Germinal center (tissue), 1 donor: ENCODE results near the gene CDIPT.
"Not testable (repeated sequence)": the region's sequence is repeated elsewhere in the genome, so short reads cannot be mapped to it uniquely, and the experiment has no call there.

Source experiments
- DNase-seq: peaks from one replicate; pipeline ENCODE4 v3.0.0; 2012; ENCODE audit warnings: mixed read lengths, low spot score

CDIPT gene

DNA sequence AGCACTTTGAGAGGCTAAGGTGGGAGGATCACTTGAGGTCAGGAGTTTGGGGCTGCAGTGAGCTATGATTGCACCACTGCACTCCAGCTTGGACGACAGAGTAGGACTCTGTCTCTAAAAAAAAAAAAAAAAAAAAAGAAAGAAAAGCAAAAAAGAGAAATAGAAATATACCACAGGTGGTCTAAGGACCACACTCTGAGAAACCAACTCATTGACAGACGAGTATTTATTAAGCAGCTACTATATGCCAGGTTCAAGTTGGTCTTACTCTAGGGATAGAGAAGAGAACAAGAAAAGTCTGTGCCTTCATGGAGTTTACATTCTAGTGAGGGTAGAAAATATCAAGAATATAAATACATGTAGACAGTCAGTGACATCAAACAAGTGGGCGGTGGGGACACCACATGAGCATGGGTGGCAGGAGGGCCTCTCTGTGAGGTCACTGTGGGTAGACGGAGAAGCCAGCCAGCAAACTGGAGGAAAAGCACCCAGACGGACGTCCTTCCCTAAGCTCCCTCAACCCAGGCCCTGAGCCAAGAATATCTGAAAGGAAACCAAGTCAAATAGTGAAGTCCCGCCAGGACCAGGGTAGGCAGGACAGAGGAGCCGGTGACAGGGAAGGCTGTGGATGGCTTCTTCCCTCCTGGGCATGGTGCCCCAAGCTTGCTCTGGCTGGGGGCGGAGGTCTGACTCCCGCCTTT lies 4.7 kb downstream of the CDIPT start:
- no peak for DNase-seq

DNA sequence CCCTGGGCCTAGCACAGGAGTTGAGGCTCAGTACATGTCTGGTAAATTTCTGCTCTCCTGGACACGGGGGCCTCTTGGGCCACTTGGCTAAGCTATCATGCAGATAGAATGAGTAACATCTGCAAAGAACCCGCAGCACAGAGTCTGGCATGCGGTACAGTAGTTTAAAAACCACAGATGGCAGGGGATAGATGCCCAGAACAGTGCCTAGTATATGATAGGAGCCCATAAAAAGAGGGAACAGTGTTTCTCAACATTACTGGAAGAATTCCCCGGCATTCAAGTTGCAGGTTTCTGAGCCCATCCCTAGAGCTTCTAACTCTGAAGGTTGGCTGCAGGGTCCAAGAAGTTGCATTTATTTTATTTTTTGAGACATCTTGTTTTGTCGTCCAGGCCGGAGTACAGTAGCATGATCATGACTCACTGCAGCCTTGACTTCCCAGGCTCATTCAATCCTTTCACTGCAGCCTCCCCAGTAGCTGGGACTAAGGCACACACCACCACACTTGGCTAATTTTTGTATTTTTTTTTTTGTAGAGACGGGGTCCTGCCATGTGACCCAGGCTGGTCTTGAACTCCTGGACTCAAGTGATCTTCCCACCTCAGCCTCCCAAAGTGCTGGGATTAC lies 5.8 kb downstream of the CDIPT start:
- no peak for DNase-seq

DNA sequence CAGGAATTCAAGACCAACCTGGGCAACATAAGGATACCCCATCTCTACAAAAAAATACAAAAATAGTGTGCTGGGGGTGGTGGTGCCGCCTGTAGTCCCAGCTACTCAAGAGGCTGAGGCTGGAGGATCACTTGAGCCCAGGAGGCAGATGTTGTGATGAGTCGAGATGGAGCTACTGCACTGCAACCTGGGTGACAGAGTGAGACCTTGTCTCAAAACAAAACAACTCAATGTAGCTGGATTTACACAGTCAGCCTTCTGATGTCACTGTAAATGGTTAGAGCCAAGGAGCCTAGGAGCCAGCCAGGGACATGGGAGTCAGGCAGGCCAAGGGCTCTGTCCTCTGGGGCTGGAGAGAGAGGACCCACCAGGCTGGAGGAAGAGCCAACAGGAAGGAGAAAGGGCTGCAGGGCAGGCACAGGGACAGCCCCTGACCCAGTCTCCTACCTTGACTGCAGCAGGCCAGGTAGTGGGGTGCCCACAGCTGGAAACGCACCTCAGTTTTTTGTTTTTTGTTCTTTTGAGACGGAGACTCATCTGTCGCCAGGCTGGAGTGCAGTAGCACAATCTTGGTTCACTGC lies 8.4 kb downstream of the CDIPT start:
- no peak for DNase-seq

DNA sequence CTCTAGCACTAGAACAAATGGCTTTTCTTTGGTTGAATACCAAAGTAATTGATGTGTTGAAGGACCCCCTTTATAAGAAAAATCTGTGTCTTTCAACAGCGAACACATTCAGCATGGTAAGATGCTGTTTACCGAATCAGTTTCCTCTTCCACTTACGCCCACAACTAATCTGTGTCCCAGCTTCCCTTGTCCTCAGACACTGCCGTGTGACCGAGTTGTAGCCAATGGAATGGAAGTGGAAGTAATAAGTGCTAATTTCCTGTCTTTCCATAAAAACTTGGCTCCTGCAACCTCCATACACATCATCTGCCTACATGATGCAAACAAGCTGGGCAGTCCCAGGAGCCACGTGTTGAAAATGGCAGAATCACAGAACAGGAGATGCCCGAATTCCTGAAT lies 10.4 kb downstream of the CDIPT start:
- DNase-seq = no peak

DNA sequence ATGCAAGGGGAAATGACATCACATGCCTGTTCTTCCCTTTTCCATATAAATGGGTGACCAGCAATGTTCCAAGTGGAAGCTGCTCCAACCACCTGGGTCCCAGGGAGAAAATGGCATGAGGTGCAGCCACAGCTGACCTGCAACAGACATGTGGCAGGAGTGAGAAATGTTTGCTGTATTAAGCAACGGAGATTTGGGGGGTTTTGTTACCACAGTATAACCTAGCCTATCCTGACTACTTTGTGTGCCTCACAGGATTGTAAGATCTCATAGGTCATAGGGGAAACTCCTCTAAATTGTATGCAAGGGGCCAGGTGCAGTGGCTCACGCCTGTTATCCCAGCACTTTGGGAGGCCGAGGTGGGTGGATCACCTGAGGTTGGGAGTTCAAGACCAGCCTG lies 12.0 kb downstream of the CDIPT start:
- no peak for DNase-seq

DNA sequence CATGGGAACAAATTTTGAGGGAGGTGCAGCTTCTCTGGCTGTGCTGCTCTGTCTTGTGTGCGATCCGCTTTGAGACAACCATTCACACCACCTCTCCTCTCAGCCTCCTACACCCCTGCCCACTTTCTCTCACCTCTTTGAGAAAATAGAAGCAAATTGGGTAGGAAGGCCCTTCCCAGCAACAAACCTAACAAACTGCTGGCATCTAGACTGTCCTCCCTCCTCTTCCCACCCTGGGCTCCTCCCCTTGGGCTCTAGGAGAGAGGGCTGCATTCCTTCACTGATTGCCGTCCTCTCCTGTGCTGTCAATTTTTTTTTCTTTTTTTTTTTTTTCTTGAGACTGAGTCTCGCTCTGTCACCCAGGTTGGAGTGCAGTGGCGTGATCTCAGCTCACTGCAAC lies 13.5 kb downstream of the CDIPT start:
- no peak for DNase-seq

DNA sequence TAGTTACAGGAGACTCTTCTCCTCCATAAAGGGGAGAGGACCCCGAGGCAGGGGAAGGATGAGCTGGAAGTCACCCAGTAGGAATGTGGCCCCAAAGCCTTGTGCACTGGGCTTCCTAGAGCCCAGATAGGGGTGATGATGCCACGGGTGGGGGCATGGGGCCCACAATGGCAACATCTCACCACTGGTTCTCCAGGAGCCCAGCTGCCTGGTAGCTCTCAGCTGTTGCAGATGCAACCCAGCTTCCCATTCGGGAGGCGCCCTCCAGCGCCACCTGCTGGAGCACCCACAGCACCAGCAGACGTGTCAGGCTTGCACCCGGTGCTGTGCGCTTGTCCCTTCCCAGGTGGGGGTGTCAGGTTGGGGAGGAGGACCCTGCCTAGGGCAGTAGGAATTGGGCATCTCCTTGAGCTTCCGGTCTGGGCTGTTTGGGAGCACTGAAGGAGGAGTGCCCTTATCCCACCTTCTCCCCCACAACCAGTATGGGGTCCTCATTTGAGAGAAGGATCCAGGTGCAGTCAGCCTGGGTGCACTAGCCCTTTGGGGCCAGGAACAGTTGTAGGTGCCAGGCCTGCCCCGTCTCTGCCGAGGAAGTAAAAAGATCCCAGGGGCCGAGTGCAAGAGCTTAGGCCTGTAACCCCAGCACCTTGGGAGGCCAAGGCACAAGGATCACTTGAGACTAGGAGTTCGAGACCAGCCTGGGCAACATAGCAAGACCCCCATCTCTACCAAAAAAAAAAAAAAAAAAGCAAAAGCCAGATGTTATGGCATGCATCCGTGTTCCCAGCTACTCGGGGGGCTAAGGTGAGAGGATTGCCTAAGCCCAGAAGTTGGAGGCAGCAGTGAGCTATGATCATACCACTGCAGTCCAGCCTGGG lies 14.4 kb downstream of the CDIPT start:
- DNase-seq = peak; percentile 81

DNA sequence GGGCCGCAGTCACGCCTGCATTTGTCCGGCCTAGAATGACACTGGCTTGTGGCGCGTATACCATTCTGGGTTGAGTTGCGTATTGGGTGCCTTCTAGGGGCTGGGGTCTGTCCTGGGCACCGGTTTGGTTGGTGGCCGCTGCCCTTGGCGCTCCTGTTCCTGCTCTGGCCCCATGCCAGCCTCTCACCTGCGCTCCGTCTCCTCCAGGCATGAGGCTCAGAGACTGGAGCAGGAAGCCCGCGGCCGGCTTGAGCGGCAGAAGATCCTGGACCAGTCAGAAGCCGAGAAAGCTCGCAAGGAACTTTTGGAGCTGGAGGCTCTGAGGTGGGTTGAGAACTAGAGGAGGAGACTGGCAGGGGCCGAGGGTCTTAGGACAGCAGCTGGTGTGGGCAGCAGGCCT lies 17.4 kb downstream of the CDIPT start:
- DNase-seq = no peak

DNA sequence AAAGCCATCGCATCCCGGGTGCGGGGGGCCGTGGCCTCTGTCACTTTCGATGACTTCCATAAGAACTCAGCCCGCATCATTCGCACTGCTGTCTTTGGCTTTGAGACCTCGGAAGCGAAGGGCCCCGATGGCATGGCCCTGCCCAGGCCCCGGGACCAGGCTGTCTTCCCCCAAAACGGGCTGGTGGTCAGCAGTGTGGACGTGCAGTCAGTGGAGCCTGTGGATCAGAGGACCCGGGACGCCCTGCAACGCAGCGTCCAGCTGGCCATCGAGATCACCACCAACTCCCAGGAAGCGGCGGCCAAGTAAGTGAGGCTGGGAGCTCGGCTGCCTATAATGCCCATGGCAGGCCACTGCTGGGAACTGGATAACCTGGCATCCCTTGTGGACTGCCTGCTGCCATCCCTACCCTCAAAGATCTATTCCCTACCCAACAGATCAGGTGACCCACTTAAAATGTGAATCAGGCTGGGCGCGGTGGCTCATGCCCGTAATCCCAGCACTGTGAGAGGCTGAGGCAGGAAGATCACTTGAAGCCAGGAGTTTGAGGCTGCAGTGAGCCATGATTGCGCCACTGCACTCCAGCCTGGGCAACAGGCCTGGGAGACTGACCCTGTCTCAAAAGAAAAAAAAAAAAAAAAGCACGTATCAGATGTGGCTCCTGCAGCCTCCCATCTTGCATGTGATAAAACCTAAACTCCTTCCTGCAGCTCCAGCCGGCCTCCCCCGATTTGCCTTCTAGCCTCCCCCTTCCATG lies 18.3 kb downstream of the CDIPT start:
- no peak for DNase-seq

DNA sequence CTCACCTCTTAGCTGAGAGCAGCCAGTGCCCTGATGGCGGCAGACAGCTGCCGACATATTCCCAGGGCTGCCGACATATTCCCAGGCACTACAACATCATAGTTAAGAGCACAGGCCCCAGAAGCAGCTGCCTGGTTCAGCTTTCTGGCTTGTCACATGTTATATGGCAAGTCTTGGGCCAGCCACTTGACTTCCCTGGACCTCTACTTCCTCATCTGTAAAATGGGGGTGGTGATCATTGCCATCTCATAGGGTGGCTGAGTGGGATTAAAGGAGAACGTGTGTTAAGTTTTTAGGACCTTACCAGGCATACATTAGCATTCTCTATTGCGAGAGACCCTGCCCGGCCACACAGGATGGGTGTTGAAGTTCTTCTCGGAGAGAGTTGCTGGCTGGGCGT lies 19.1 kb downstream of the CDIPT start:
- DNase-seq = no peak

DNA sequence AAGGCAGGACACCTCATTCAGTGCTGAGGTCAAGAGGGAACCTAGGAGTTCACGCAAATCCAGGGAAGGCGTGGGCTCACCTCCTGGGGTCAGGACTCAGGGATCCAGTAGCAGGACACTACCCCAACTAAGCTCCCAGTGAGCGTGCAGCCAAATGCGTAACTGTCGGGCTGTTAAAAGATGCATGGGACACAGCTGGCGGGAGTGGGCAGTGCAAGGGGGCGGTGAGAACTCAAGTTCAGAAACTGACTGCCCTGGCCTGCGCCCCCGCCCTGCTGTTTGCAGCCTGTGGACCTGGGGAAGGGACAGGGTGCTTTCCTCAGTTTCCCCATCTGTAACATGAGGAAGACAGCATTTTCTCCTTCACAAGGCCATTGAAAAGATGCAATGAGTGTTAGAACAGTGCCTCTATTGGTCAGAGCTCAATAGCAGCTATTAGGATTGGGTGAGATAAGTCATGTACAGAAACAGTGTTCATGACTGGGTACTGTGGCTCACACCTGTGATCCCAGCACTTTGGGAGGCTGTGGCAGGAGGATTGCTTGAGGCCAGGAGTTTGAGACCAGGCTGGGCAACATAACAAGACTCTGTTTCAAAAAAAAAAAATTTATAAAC lies 20.2 kb downstream of the CDIPT start:
- DNase-seq = no peak

DNA sequence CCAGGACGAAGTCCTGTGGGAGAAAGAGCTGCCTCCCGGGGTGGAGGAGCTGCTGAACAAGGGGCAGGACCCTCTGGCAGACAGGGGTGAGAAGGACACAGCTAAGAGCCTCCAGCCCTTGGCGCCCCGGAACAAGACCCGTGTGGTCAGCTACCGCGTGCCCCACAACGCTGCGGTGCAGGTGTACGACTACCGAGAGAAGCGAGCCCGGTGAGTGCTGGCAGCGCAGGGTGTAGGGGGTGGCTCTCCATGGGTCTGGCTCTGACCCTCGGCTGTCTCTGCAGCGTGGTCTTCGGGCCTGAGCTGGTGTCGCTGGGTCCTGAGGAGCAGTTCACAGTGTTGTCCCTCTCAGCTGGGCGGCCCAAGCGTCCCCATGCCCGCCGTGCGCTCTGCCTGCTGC lies 21.4 kb downstream of the CDIPT start:
- DNase-seq = no peak

DNA sequence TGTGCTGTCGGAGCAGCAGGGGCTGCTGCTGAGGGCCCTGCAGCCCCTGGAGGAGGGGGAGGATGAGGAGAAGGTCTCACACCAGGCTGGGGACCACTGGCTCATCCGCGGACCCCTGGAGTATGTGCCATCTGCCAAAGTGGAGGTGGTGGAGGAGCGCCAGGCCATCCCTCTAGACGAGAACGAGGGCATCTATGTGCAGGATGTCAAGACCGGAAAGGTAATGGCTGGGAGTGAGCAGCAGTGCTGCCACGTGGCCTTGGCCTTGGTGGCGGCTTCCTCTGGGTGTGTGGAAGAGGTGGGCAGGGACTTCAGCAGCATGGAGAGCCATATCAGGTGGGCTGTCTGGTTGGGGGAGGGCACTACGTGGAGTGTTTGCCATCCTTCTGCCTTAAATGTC lies 22.8 kb downstream of the CDIPT start:
- DNase-seq = no peak

DNA sequence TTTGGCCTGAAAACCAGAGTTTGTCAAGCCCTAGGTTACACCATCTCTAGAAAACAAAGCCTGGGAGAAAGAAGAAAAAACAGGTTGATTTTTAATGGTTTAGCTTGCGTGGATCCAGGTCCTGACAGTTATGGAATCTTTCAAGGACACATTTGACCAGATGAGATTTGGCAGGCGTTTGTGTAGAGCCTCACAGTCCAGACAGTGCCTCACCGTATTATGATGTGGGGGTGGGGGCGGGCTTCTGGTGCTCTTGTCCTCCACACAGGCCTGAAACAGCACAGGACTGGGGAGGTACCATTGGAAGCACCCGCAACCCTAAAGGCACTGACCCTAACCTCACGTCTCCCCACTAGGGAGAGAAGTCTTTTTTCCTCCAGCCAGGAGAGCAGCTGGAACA lies 23.2 kb downstream of the CDIPT start:
- DNase-seq = no peak

DNA sequence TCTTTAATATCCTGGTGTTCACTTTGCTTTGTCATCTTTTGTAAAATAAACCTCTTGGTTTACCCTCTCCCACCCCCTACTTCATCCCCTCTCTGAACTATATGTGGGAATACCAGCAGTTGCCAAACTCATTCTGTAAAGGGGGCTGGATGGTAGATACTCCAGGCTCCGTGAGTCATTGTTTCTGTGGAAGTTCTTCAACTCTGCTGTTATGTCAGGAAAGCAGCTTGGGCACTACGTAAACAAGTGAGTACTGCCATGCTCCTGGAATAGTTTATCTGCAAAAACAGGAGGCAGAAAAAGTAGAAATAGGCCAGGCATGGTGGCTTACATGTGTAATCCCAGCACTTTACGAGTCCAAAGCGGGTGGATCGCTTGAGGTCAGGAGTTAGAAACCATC lies 25.2 kb downstream of the CDIPT start:
- DNase-seq = no peak

DNA sequence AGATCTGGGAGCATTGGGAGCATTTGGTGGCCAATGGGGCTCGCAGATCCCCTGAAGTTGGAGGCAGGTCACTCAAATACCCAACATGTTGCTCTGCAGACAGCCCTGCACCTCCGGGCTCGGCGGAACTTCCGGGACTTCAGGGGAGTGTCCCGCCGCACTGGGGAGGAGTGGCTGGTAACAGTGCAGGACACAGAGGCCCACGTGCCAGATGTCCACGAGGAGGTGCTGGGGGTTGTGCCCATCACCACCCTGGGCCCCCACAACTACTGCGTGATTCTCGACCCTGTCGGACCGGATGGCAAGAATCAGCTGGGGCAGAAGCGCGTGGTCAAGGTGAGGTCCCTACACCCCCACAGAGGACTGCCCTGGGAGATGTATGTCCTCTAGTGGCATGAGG lies 26.4 kb downstream of the CDIPT start:
- no peak for DNase-seq

DNA sequence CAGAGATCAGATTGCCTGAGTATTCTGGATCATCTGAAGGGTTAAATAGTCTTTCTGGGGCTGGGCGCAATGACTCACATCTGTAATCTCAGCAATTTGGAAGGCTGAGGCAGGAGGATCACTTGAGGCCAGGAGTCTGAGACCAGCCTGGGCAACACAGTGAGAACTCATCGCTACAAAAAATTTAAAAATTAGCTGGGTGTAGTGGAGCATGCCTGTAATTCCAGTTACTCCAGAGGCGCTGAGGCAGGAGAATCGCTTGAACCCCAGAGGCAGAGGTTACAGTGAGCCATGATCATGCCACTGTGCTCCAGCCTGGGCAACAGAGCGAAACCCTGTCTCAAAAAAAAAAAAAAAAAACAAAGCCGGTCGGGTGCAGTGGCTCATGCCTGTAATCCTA lies 27.1 kb downstream of the CDIPT start:
- DNase-seq = no peak

DNA sequence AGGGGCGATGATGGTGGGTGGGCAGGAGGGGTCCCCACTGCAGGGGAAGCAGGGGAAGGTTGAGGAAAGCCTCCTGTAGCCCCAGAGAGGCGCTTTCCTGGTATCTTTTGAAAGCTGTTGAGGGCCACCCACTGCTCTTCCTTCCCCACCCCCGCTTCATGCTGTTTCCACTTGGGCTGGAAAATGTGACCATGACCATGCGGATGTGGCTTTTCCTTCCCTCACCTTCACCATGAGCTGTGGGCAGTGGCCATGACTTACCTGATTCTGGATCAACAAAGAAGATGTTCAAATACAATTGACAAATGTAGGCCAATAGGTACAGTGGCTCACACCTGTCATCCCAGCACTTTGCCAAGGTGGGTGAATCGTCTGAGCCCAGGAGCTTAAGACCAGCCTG lies 28.9 kb downstream of the CDIPT start:
- DNase-seq = no peak

DNA sequence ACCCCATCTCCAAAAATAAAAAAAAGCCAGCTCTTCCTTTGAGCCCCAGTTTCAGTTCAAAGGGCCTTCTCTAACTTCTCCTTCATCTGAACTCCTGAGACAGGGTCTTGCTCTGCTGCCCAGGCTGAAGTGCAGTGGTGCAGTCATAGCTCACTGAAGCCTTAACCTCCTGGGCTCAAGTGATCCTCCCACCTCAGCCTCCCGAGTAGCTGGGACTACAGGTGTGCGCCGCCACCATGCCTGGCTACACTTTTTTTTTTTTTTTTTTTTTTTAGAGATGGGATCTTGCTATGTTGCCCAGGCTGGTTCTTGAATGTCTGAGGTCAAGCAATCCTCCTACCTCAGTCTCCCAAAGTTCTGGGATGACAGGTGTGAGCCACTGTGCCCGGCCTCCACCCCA lies 29.8 kb downstream of the CDIPT start:
- DNase-seq = not testable (repeated sequence)

DNA sequence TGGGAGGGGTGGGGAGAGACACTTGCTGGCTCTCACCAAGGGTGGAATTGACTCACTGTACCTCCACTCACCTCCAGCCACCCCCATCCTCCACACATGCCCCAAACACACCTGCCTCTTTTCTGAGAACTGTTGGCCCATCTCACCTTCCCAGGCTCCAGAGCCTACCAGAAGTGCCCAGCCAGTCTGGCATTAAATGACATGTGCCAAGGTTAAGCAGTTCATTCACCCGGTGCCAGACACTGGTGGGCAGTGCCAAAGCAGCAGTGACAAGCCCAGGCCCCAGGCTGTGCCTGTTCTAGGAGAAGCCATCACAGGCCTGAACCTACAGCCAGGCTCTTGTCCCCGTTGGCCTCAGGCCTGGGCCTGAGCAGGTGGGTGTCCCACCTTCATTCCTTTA lies 31.5 kb downstream of the CDIPT start:
- no peak for DNase-seq

DNA sequence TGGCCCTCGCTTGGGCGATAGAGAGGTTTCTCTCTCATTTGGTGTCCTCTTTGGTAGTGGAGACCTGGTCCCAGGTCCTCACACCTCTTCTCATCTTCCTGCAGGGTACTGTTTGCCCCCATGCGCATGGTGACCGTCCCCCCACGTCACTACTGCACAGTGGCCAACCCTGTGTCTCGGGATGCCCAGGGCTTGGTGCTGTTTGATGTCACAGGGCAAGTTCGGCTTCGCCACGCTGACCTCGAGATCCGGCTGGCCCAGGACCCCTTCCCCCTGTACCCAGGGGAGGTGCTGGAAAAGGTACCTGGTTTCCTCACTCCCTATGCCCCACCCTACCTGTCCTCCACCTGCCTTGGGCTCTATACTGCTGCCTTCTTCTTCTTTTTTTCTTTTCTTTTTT lies 32.3 kb downstream of the CDIPT start:
- DNase-seq = no peak

DNA sequence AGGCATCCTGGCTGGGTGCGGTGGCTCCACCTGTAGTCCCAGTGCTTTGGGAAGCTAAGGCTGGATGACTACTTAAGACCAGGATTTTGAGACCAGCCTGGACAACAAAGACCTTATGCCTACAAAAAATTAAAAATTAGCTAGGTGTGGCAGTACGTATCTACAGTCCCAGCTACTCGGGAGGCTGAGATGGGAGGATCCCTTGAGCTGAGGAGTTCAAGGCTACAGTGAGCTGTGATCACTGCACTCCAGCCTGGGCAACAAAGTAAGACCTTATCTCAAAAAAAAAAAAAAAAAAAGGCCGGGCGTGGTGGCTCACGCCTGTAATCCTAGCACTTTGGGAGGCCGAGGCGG lies 36.7 kb downstream of the CDIPT start:
- no peak for DNase-seq
